ENCODE results near the gene MBOAT7. TPM values are rescaled to one million over a fixed set of nuclear protein-coding genes. Genes with fewer than 3 reads are reported as not detected.
"Not testable (repeated sequence)": the region's sequence is repeated elsewhere in the genome, so short reads cannot be mapped to it uniquely, and the experiment has no call there.

Gene MBOAT7
- total and polyA plus RNA-seq, 4 donors, result 10.3 to 31.5 (median 15.0) TPM

- not testable (repeated sequence) for H3K4me3 ChIP-seq (ENCODE audit: low read depth in 1 of 3, low read length in 3 of 3); H3K36me3 ChIP-seq (ENCODE audit: control insufficient read depth in 4 of 4, insufficient read depth in 3 of 4, low read depth in 1 of 4, low read length in 3 of 4); H3K9me3 ChIP-seq (ENCODE audit: control insufficient read depth in 4 of 4, low read length in 3 of 4); DNase-seq (ENCODE audit: low spot score); H3K4me1 ChIP-seq (ENCODE audit: control insufficient read depth in 4 of 4, insufficient read depth in 4 of 4, low read length in 3 of 4); H3K9ac ChIP-seq (ENCODE audit: low read depth in 1 of 2, low read length in 2 of 2); H3K27ac ChIP-seq (ENCODE audit: low read depth in 1 of 2, low read length in 2 of 2); H3K27me3 ChIP-seq (ENCODE audit: control insufficient read depth in 4 of 4, insufficient read depth in 4 of 4, low read length in 3 of 4)
- 46% methylated on average over 14 of the region's 14 CpGs for WGBS
Observed at GRCh38 chr19:54223277-54223936, 34.0 kb upstream of the MBOAT7 start.

DNA sequence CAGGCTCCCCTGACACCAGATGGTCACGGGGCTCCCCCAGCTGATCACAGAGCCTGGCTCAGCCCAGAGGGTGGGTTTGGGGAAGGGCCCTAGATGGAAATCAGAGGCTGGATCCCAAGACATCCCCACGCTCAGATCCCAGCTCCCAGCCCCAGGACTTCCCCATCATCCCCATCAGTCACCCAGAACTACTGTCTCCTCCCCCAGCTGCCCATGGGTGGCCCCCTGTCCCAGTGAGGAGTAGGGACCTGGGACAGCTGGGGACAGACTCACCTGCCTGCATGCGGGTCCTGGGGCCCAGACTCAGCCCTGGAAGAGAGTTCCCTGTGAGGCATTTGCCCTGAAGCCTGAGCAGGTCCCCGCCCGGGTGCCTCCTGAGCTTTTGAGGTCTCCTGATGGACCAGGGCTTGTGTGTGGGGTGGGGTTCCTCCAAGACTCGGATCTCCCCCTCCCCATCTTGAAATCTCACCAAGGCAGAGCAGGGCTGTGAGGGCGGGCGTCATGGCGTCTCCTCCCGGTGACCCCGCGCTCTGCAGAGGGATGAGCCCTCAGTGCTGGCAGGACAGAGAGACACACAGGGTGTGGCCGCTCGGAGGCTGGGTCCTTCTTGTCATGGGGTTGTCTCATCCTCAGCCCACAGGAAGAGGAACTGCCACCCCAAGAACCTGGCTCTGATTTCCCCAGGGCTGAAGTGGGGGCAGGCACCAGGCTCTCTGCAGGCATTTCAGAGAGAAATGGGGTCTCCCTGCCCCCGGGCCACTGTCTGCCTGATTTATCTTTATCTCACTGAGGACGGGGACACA, 33.3 kb upstream of the MBOAT7 start, which contains the start of gene LILRB3:
LILRB3 (minus strand) TSS at position 534 of the 803 bp plus-strand sequence; CDS start at position 503, 31 bp downstream.
- not testable (repeated sequence) for H3K27ac ChIP-seq (ENCODE audit: low read depth in 1 of 2, low read length in 2 of 2); H3K9me3 ChIP-seq (ENCODE audit: control insufficient read depth in 4 of 4, low read length in 3 of 4); H3K36me3 ChIP-seq (ENCODE audit: control insufficient read depth in 4 of 4, insufficient read depth in 3 of 4, low read depth in 1 of 4, low read length in 3 of 4); H3K9ac ChIP-seq (ENCODE audit: low read depth in 1 of 2, low read length in 2 of 2); H3K4me3 ChIP-seq (ENCODE audit: low read depth in 1 of 3, low read length in 3 of 3); H3K27me3 ChIP-seq (ENCODE audit: control insufficient read depth in 4 of 4, insufficient read depth in 4 of 4, low read length in 3 of 4); DNase-seq (ENCODE audit: low spot score); H3K4me1 ChIP-seq (ENCODE audit: control insufficient read depth in 4 of 4, insufficient read depth in 4 of 4, low read length in 3 of 4)
- 62% methylated on average over 16 of the region's 16 CpGs for WGBS

DNA sequence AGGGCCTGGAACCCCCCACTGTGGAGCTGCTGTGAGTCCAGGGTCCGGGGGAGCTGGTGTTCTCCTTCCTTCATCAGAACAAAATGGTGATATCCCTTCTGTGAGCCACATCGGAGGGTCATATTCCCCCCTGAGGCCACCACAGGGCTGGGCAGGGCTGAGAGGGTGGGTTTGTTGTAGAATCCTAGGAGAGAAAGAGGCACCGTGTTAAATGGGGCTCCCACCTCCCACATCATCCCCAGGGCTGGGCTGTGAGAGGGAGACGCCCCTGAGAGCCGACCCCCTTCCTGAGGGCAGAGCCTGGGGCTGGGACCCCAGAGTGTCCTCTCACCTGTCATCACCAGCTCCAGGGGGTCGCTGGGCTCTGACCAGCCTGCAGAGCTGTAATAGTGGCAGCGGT, 32.6 kb upstream of the MBOAT7 start:
- H3K9me3 ChIP-seq (ENCODE audit: control insufficient read depth in 4 of 4, low read length in 3 of 4); DNase-seq (ENCODE audit: low spot score); H3K4me1 ChIP-seq (ENCODE audit: control insufficient read depth in 4 of 4, insufficient read depth in 4 of 4, low read length in 3 of 4); H3K4me3 ChIP-seq (ENCODE audit: low read depth in 1 of 3, low read length in 3 of 3); H3K27me3 ChIP-seq (ENCODE audit: control insufficient read depth in 4 of 4, insufficient read depth in 4 of 4, low read length in 3 of 4); H3K27ac ChIP-seq (ENCODE audit: low read depth in 1 of 2, low read length in 2 of 2); H3K9ac ChIP-seq (ENCODE audit: low read depth in 1 of 2, low read length in 2 of 2); H3K36me3 ChIP-seq (ENCODE audit: control insufficient read depth in 4 of 4, insufficient read depth in 3 of 4, low read depth in 1 of 4, low read length in 3 of 4): not testable (repeated sequence)
- WGBS, result 78% methylated on average over 7 of the region's 7 CpGs

GRCh38 chr19:54219702-54220101, 30.3 kb upstream of the MBOAT7 start:
- DNase-seq (ENCODE audit: low spot score); H3K4me3 ChIP-seq (ENCODE audit: low read depth in 1 of 3, low read length in 3 of 3); H3K9me3 ChIP-seq (ENCODE audit: control insufficient read depth in 4 of 4, low read length in 3 of 4); H3K4me1 ChIP-seq (ENCODE audit: control insufficient read depth in 4 of 4, insufficient read depth in 4 of 4, low read length in 3 of 4); H3K27ac ChIP-seq (ENCODE audit: low read depth in 1 of 2, low read length in 2 of 2); H3K36me3 ChIP-seq (ENCODE audit: control insufficient read depth in 4 of 4, insufficient read depth in 3 of 4, low read depth in 1 of 4, low read length in 3 of 4); H3K27me3 ChIP-seq (ENCODE audit: control insufficient read depth in 4 of 4, insufficient read depth in 4 of 4, low read length in 3 of 4); H3K9ac ChIP-seq (ENCODE audit: low read depth in 1 of 2, low read length in 2 of 2): not testable (repeated sequence)
- WGBS, result 89% methylated on average over 5 of the region's 5 CpGs

DNA sequence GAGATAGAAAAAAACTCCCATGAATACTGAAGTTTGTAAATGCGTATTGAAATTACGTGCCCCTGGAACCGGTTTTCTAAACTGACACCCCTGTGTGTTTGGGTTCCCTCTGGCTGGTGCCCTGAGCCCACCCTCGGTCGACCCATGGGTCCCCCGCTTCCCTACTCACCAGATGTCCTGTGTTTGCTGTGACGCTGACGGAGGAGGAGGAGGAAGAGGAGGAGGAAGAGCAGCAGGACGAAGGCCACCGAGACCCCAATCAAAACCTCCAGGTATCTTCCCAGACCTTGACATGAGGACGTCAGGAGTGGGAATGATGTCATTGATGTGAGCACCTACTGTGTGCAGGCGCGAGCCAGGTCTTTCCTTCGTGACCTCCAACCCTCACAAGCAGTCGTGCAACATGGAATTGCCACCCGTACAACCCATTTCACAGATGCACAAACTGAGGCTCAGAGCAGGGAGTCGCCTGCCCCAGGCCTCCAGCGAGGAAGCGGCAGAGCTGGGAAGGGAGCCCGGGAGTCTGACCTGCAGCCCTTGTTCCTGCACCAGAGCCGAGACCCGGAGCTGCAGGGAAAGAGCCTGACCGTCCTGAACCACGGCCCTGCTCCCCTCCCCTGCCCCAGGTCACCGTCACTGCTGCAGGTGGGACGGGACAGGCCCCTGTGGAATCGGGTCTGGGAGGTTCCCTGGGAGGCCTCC, 29.7 kb upstream of the MBOAT7 start:
- H3K4me1 ChIP-seq (ENCODE audit: control insufficient read depth in 4 of 4, insufficient read depth in 4 of 4, low read length in 3 of 4), result no peaks in the 10 kb centered on the region
- no peak overlapping the region for H3K4me3 ChIP-seq (ENCODE audit: low read depth in 1 of 3, low read length in 3 of 3)
- TF ChIP-seq FOXA2 (IDR thresholded peaks at IDR 0.05), result no peak
- TF ChIP-seq YY1 (IDR thresholded peaks at IDR 0.05), result no peak
- TF ChIP-seq CTCF (IDR thresholded peaks at IDR 0.05; ENCODE audit: low read depth, low read length, missing input control), result no peak
- no peak for TF ChIP-seq HNF4A (conservative IDR thresholded peaks at IDR 0.05)
- no peak for TF ChIP-seq FOXA1 (IDR thresholded peaks at IDR 0.05)
- TF ChIP-seq GABPA (IDR thresholded peaks at IDR 0.05 in 1 of 2, conservative IDR thresholded peaks at IDR 0.05 in 1 of 2), result no peak
- TF ChIP-seq NR2F2 (IDR thresholded peaks at IDR 0.05), result no peak
- TF ChIP-seq EGR1 (IDR thresholded peaks at IDR 0.05; ENCODE audit: low read depth in 2 of 2), result no peak
- no peak for TF ChIP-seq JUND (IDR thresholded peaks at IDR 0.05)
- no peak for TF ChIP-seq TAF1 (conservative IDR thresholded peaks at IDR 0.05)
- TF ChIP-seq ZBTB33 (IDR thresholded peaks at IDR 0.05), result no peak
- no peak for TF ChIP-seq RXRA (IDR thresholded peaks at IDR 0.05)
- H3K9ac ChIP-seq (ENCODE audit: low read depth in 1 of 2, low read length in 2 of 2), result no peak overlapping the region
- no peak for DNase-seq (ENCODE audit: low spot score)
- no peaks in the 10 kb centered on the region for H3K9me3 ChIP-seq (ENCODE audit: control insufficient read depth in 4 of 4, low read length in 3 of 4)
- no peaks in the 10 kb centered on the region for H3K27me3 ChIP-seq (ENCODE audit: control insufficient read depth in 4 of 4, insufficient read depth in 4 of 4, low read length in 3 of 4)
- H3K36me3 ChIP-seq (ENCODE audit: control insufficient read depth in 4 of 4, insufficient read depth in 3 of 4, low read depth in 1 of 4, low read length in 3 of 4), result no peaks in the 10 kb centered on the region
- no peak overlapping the region for H3K27ac ChIP-seq (ENCODE audit: low read depth in 1 of 2, low read length in 2 of 2)
- 94% methylated on average over 27 of the region's 27 CpGs for WGBS
